Stimulated activated CD8-positive, alpha-beta memory T cell treated with anti-CD3 and anti-CD28 coated beads, Interleukin-15, amount 100 ng/mL, for 1 hour (primary cell): ENCODE results near the gene FOXO3.
A peak's percentile ranks its signal among the peaks of the same experiment; 100 is the strongest.
"Not testable (repeated sequence)": the region's sequence is repeated elsewhere in the genome, so short reads cannot be mapped to it uniquely, and the experiment has no call there.

ENCODE experiments used
- DNase-seq: peaks from one replicate; pipeline ENCODE4 v3.0.0-alpha.2; 2020; ENCODE audit warnings: low read depth

FOXO3 gene

GRCh38 chr6:108560463-108561308 lies at the start of gene FOXO3:
TSS of gene FOXO3 (plus strand) at chr6:108560917. CDS start at chr6:108561209, 292 bp downstream.
- DNase-seq: peak; percentile 33

- DNase-seq: no peak
These were observed 41.8 kb upstream of the FOXO3 start for GRCh38 chr6:108518714-108519576.

- no peak for DNase-seq
These were observed 39.1 kb upstream of the FOXO3 start for GRCh38 chr6:108521616-108522107.

GRCh38 chr6:108523697-108524096 lies 37.0 kb upstream of the FOXO3 start:
- no peak for DNase-seq

- DNase-seq: no peak
These were observed 36.0 kb upstream of the FOXO3 start for GRCh38 chr6:108524528-108525248.

GRCh38 chr6:108526739-108527174 lies 34.0 kb upstream of the FOXO3 start:
- DNase-seq: no peak

GRCh38 chr6:108528878-108529277 lies 31.8 kb upstream of the FOXO3 start:
- DNase-seq: no peak

- DNase-seq: no peak
These were observed 29.4 kb upstream of the FOXO3 start for GRCh38 chr6:108531332-108531731.

- no peak for DNase-seq
These were observed 25.5 kb upstream of the FOXO3 start for GRCh38 chr6:108535114-108535742.

GRCh38 chr6:108535920-108536535 lies 24.7 kb upstream of the FOXO3 start:
- not testable (repeated sequence) for DNase-seq

GRCh38 chr6:108541843-108542759 lies 18.6 kb upstream of the FOXO3 start:
- DNase-seq: peak; percentile 49

- no peak for DNase-seq
These were observed 17.4 kb upstream of the FOXO3 start for GRCh38 chr6:108543175-108543940.

GRCh38 chr6:108544606-108545005 lies 16.1 kb upstream of the FOXO3 start:
- DNase-seq: no peak

GRCh38 chr6:108546079-108547049 lies 14.4 kb upstream of the FOXO3 start:
- DNase-seq: no peak

GRCh38 chr6:108549241-108549640 lies 11.5 kb upstream of the FOXO3 start:
- DNase-seq: no peak

- DNase-seq: no peak
These were observed 11.0 kb upstream of the FOXO3 start for GRCh38 chr6:108549741-108550140.

- DNase-seq: no peak
These were observed 10.5 kb upstream of the FOXO3 start for GRCh38 chr6:108550256-108550655.
